Peyer's patch (tissue), 4 donors: ENCODE results near the gene MYO3B.

Experiments used
- CTCF ChIP-seq, 6 experiments: fragments of 450-650 bp in 4 of 6; fragments of 200-600 bp in 2 of 6; sonication (generic) in 1 of 6; IDR thresholded peaks; one replicate each; pipeline ENCODE4 v1.5.1; 2017 to 2019; ENCODE audit warnings: antibody characterized with exemption in 6 of 6, mild to moderate bottlenecking in 3 of 6, moderate library complexity in 1 of 6
- POLR2A ChIP-seq, 2 donors: fragments of 450-650 bp; IDR thresholded peaks; one replicate each; pipeline ENCODE4 v1.5.1; 2017; ENCODE audit warnings: antibody characterized with exemption in 2 of 2, mild to moderate bottlenecking in 2 of 2, moderate library complexity in 2 of 2

- TF ChIP-seq CTCF (IDR thresholded peaks at IDR 0.05), result no peak
- TF ChIP-seq POLR2A (IDR thresholded peaks at IDR 0.05), result no peak
Observed at GRCh38 chr2:170368370-170368769, 190.4 kb downstream of the MYO3B start.
